GM21786 (cell line): ENCODE measurements around the gene MEIOC.

Experiments
- ATAC-seq: cut with Tn5 transposase; IDR thresholded peaks from one replicate; pipeline ENCODE4 v1.9.1; 2021; ENCODE audit not compliant: unreplicated experiment

Gene MEIOC

DNA sequence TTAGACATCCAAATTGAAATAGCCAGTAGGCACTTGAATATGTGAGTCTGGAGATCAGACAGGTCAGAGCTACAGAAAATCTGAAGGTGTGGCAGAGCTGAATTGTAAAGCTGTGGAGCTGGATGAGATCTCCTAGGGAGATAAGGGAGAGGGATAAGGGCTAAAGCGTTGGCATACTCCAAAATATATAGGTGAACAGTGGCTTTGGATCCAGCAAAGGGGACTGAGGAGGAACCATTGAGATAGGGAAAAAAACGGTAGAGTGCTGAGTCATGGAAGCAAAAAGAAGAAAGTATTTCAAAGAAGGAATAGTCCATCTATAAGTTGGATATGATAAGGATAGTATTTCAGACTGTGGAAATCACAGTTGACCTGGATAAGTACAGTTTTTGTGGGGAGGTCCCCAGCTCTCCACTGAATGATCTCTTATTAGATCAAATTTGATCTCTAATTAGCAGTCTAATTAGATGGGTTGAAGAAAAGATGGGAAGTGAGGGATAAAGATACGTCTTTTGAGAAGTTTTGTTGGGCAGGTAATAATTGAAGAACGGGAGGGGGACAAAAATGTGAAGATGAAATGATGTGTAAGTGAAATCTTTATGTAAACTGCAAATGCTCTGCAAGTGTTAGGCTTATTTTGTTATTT, 51.6 kb downstream of the MEIOC start:
- no peak for ATAC-seq

DNA sequence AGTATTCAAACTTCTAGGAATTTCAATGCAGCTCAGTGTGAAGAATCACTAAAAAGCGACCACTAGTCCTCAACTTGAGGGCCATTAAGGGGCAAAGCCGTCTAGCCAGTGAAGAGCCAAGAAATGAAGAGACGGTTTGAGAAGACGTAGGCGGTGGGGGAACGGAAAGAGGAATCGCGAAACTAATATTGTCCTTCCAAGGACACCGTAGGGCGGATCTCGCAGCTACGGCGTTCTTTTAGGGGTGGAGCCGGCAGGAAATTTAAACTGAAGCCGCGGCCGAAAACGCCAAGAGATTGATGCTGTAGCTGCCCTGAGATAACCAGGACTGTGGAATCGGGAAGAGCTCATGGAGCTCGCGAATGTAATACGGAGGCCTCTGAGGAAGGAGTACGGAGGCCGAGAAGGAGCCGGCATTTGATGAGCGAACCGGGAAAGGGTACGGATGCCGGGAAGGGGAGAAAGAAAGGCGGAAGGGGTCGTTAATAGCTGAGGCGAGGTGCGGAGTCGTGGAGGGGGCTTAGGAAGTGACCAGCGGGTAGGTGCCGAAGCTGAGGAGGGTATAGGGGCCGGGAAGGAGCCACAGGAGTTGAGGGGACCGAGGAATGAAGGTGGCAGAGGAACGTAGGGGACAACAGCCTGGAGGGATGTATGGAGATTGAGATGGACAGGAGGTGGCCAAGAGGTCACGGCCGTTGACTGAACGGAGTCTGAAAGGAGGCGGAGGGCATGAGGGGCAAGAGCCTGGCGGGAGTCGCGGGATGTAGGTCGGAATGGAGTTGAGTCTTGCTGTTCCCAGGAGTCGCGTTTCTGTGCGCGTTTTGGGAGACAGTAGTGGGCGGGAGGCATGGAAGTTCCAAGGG, 52.4 kb downstream of the MEIOC start, which contains the start of gene DBF4B:
Gene DBF4B, plus strand, starts transcription at position 265 of the 863 bp plus-strand sequence. Its CDS starts 156 bp downstream, at position 421.
- peak; percentile 61 for ATAC-seq

DNA sequence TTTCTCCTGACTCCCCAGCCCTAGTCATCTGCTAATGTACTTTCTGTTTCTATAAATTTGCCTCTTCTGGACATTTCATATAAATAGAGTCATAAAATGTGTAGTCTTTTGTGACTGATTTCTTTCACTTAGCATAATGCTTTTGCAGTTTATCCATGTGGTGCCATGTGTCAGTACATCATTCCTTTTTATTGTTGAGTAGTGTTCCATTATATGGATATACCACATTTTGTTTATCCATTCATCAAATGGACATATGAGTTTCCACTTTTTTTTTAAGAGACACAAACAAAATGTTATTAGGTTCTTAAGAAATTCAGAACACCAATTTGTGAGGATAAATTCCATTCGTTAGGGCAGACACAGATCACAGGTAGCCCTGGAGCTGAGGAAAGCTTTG, 63.2 kb downstream of the MEIOC start:
- no peak for ATAC-seq

DNA sequence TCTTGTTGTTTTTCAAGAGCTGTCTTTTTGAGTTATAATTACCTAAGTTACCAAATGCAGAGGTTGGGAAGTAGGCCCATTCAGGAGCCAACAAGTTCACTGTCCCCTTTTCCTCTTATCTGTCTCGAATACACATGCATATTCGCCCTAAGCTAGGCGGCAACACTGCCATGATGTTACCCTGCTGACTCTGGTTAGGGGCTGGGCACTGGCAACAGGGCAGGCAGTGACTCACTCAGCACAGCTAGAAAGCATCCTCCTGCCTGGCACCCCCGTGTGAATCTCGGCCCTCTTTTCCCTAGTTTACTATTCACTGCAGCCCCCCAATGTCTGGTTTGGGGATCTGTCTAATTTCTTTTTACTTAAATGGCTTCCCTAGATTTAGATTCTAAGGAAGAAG, 66.0 kb downstream of the MEIOC start:
- no peak for ATAC-seq
